ENCODE measurements around the gene FSTL3.

Gene FSTL3

DNA sequence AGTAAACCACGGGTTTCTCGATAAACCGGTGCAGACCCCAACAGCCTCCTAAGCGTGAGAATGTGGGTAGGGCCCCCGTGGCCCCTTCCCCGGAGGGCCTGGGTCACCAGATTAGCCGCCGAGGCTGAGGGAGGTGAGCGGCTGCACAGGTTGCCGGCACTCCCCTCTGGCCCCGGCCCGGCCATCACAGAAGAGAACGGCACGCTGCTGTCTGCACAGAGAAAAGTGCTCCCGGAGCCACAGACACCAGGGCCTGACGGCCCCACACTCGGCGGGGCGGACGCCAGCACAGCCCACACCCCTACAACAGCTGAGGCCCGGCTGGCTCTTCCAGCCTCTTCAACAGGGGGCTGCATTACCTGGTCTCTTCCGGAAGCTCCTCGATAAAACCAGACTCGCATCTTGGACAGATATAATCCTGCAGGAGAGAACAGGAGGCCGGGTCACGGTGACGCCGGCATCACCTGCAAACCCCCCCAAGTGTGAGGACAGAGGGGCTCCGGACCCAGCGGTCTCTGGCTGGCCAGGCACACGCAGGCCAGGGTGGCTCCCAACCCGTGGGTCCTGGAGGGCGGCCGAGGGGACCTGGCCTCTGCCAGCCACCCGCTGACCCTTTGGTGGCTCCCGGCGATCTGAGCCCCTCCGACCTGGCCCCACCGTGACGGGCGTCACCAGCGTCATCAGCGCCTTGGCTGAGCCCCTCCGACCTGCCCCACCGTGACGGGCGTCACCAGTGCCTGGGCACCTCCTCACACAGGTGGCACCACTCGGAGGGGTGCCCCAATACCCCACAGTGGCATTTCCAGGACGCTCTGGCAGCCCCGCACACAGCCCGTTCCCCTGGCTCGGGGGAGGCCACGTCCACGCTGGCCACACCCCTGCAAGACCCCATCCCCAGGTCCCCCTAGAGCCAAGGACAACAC is 23.5 kb upstream of the FSTL3 start:
- H3K4me1 Mint-ChIP-seq: peaks cover 20% of the 10 kb centered on the region

DNA sequence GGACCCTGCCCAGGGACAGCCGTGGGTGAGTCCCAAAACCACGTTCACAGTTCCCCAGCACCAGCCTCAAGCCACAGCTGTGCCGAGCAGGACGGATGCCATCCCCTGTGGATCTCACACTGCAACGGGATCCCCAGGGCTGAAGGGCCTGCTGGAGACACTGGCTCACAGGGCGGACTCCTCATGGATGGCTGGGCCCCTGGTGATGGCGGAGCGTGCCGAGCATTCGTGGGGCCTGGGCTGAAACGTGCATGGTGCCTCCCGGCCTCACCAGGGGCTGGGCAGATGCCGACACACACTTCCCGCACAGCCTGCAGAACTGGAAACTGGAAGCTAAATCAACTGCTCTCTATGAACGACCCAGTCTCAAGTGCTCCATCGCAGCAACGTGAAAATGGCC is 22.8 kb upstream of the FSTL3 start:
- TF ChIP-seq, protein P1, sequence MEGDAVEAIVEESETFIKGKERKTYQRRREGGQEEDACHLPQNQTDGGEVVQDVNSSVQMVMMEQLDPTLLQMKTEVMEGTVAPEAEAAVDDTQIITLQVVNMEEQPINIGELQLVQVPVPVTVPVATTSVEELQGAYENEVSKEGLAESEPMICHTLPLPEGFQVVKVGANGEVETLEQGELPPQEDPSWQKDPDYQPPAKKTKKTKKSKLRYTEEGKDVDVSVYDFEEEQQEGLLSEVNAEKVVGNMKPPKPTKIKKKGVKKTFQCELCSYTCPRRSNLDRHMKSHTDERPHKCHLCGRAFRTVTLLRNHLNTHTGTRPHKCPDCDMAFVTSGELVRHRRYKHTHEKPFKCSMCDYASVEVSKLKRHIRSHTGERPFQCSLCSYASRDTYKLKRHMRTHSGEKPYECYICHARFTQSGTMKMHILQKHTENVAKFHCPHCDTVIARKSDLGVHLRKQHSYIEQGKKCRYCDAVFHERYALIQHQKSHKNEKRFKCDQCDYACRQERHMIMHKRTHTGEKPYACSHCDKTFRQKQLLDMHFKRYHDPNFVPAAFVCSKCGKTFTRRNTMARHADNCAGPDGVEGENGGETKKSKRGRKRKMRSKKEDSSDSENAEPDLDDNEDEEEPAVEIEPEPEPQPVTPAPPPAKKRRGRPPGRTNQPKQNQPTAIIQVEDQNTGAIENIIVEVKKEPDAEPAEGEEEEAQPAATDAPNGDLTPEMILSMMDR (IDR thresholded peaks at IDR 0.05; ENCODE audit: unreplicated experiment in 3 of 3): no peak

More for the DNA sequence above, 23.5 kb upstream of the FSTL3 start:
- H3K9me3 Mint-ChIP-seq: no peaks in the 10 kb centered on the region
- TF ChIP-seq, protein P1 (IDR thresholded peaks at IDR 0.05; ENCODE audit: unreplicated experiment in 3 of 3): no peak
- no peaks in the 10 kb centered on the region for H3K27me3 Mint-ChIP-seq (ENCODE audit: low read depth)
- H3K36me3 Mint-ChIP-seq (ENCODE audit: low read depth): peaks cover 7% of the 10 kb centered on the region
- H3K27ac Mint-ChIP-seq: no peak overlapping the region
- H3K4me3 Mint-ChIP-seq: no peak overlapping the region

DNA sequence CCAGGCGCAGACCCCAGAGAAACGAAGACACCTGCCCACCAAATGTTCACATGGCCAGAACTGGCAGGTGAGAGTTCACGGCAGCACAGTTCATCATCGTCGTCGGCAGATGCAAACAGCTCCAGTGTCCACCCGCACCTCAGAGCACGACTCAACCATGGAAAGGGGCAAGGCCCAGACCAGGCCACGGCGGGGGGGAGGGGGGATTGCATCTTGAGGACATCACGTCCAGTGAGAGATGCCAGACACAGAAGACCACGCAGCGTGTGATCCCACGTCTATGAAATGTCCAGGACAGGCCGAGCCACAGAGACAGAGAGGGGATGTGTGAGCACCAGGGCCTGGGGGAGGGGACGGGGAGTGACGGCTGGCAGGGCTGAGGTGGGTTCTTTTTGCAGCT is 20.5 kb upstream of the FSTL3 start:
- Mint-ChIP-seq H3K4me1 (peaks cover 29% of the 10 kb centered on the region), H3K27ac (peak overlapping the region in 2 of 3 experiments; percentile 44 to 51), H3K27me3 (ENCODE audit: low read depth) (no peaks in the 10 kb centered on the region), H3K36me3 (ENCODE audit: low read depth) (peaks cover 6% of the 10 kb centered on the region), H3K4me3 (no peak overlapping the region), H3K9me3 (no peaks in the 10 kb centered on the region)
- TF ChIP-seq, protein P1 (IDR thresholded peaks at IDR 0.05; ENCODE audit: unreplicated experiment in 3 of 3): no peak

More for the DNA sequence above, 22.8 kb upstream of the FSTL3 start:
- Mint-ChIP-seq H3K27me3 (ENCODE audit: low read depth) (no peaks in the 10 kb centered on the region), H3K9me3 (no peaks in the 10 kb centered on the region), H3K36me3 (ENCODE audit: low read depth) (peaks cover 7% of the 10 kb centered on the region), H3K4me3 (no peak overlapping the region), H3K4me1 (peaks cover 20% of the 10 kb centered on the region), H3K27ac (no peak overlapping the region)

DNA sequence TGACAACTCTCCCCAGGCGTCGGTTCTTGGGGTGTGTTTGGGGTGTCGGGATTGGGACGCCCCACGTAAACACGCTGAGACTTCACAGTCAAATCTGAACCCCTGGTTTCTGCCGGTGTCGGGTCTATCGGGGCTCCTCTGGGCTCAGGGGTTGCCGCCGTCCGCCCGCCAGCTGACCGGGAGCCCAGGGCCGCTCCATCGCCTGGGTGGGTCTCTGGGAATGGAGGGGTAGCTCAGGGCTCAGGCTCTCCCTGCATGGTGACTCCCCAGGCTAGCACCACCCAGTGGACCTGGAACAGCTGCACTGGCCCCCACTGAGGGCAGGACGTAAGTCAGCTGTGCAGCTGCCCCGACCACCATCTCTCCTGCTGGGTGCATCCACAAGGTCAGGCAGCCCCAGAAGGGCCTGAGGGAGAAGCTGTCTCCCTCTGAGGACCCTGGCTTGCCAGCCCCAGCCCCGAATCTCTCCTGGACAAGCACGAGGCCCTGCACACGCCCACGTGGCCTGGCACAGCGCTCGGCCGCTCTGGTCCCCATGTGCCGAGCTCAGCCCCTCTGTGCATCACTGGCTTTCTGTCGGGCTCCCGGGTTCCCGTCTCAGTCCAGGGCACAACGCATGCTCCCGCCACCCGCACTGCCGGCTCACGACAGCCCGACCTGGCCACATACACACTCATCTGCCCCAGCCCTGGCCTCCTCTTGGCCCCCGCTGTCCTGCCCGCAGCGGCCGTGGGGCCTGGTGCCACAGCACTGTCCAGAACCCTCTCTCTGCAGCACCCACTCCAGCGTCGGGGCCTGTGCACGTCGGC is 19.2 kb upstream of the FSTL3 start:
- Mint-ChIP-seq H3K27ac (no peak overlapping the region), H3K4me1 (peaks cover 42% of the 10 kb centered on the region), H3K4me3 (no peak overlapping the region), H3K9me3 (no peaks in the 10 kb centered on the region), H3K36me3 (ENCODE audit: low read depth) (peaks cover 4% of the 10 kb centered on the region), H3K27me3 (ENCODE audit: low read depth) (no peaks in the 10 kb centered on the region)
- TF ChIP-seq, protein P1 (IDR thresholded peaks at IDR 0.05; ENCODE audit: unreplicated experiment in 3 of 3): no peak

DNA sequence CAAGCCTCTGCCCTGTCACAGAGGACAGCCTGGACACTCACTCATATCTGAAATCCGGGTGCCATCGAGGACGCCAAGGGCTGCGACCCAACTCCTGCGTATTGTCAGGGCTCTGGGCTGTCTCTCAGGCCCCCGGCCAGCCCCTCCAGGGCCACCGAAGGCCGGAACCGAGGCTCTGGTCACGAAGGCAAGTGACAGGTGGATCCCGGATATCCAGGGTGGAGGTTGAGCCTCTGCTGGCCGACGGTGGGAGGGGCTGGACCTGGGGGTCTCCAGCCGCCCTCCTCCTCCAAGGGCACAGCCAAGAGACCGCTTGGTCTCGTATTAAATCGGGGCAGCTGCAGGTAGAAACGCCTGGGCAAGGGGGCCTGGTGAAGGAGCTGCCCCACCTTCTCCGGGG is 18.6 kb upstream of the FSTL3 start:
- peaks cover 4% of the 10 kb centered on the region for H3K36me3 Mint-ChIP-seq (ENCODE audit: low read depth)
- TF ChIP-seq, protein P1 (IDR thresholded peaks at IDR 0.05; ENCODE audit: unreplicated experiment in 3 of 3): no peak
- H3K9me3 Mint-ChIP-seq: no peaks in the 10 kb centered on the region
- no peaks in the 10 kb centered on the region for H3K27me3 Mint-ChIP-seq (ENCODE audit: low read depth)
- peaks cover 42% of the 10 kb centered on the region for H3K4me1 Mint-ChIP-seq
- H3K4me3 Mint-ChIP-seq: no peak overlapping the region
- no peak overlapping the region for H3K27ac Mint-ChIP-seq
